Neuron (in vitro differentiated cells): ENCODE measurements around the gene S100A10.

Experiments
- H2AFZ ChIP-seq: one replicate; pipeline ENCODE4 v1.6.1; 2013; ENCODE audit warnings: low read depth, mild to moderate bottlenecking, inconsistent platforms, low read length, moderate library complexity
- H3K27me3 ChIP-seq: one replicate; pipeline ENCODE4 v1.6.1; 2013; ENCODE audit warnings: low read length; ENCODE audit not compliant: insufficient read depth
- H3K36me3 ChIP-seq: one replicate; pipeline ENCODE4 v1.6.1; 2013; ENCODE audit warnings: low read length; ENCODE audit not compliant: insufficient read depth
- H3K4me1 ChIP-seq: one replicate; pipeline ENCODE4 v1.6.1; 2013; ENCODE audit warnings: low read length; ENCODE audit not compliant: insufficient read depth
- H3K4me3 ChIP-seq: 2 replicates; pipeline ENCODE4 v1.5.1; 2013; ENCODE audit warnings: mild to moderate bottlenecking, low read length, moderate library complexity
- H3K9me3 ChIP-seq: one replicate; pipeline ENCODE4 v1.6.1; 2013; ENCODE audit warnings: low read length

The S100A10 gene

GRCh38 chr1:152002960-152003359 lies 9.3 kb upstream of the S100A10 start:
- Histone ChIP-seq H3K27me3 (peaks cover 4% of the 10 kb centered on the region), H2AFZ (no peak overlapping the region), H3K36me3 (no peaks in the 10 kb centered on the region), H3K9me3 (no peaks in the 10 kb centered on the region), H3K4me3 (no peak overlapping the region), H3K4me1 (no peaks in the 10 kb centered on the region)

GRCh38 chr1:152001631-152002584 lies 8.2 kb upstream of the S100A10 start:
- no peak overlapping the region for H3K4me3 ChIP-seq
- H3K27me3 ChIP-seq, result peaks cover under 1% of the 10 kb centered on the region
- H3K4me1 ChIP-seq, result no peaks in the 10 kb centered on the region
- no peak overlapping the region for H2AFZ ChIP-seq
- no peaks in the 10 kb centered on the region for H3K9me3 ChIP-seq
- no peaks in the 10 kb centered on the region for H3K36me3 ChIP-seq

GRCh38 chr1:152000964-152001630 lies 7.4 kb upstream of the S100A10 start:
- Histone ChIP-seq H2AFZ (no peak overlapping the region), H3K4me3 (no peak overlapping the region), H3K4me1 (no peaks in the 10 kb centered on the region), H3K9me3 (no peaks in the 10 kb centered on the region), H3K27me3 (no peaks in the 10 kb centered on the region), H3K36me3 (no peaks in the 10 kb centered on the region)

- no peak overlapping the region for H2AFZ ChIP-seq
- H3K4me1 ChIP-seq, result peaks cover 2% of the 10 kb centered on the region
- H3K9me3 ChIP-seq, result no peaks in the 10 kb centered on the region
- H3K36me3 ChIP-seq, result no peaks in the 10 kb centered on the region
- no peak overlapping the region for H3K4me3 ChIP-seq
- peaks cover 13% of the 10 kb centered on the region for H3K27me3 ChIP-seq
Observed at GRCh38 chr1:151998611-151999362, 5.1 kb upstream of the S100A10 start.

- peaks cover 6% of the 10 kb centered on the region for H3K4me1 ChIP-seq
- peaks cover 29% of the 10 kb centered on the region for H3K27me3 ChIP-seq
- peaks cover 6% of the 10 kb centered on the region for H3K9me3 ChIP-seq
- no peak overlapping the region for H2AFZ ChIP-seq
- no peak overlapping the region for H3K4me3 ChIP-seq
- no peaks in the 10 kb centered on the region for H3K36me3 ChIP-seq
Observed at GRCh38 chr1:151997284-151997570, 3.6 kb upstream of the S100A10 start.

- no peak overlapping the region for H3K4me3 ChIP-seq
- H3K9me3 ChIP-seq, result peaks cover 6% of the 10 kb centered on the region
- peaks cover 40% of the 10 kb centered on the region for H3K27me3 ChIP-seq
- no peak overlapping the region for H2AFZ ChIP-seq
- peaks cover 6% of the 10 kb centered on the region for H3K4me1 ChIP-seq
- no peaks in the 10 kb centered on the region for H3K36me3 ChIP-seq
Observed at GRCh38 chr1:151995774-151996173, 2.1 kb upstream of the S100A10 start.

- H3K27me3 ChIP-seq, result peaks cover 40% of the 10 kb centered on the region
- peaks cover 6% of the 10 kb centered on the region for H3K9me3 ChIP-seq
- H3K4me1 ChIP-seq, result peaks cover 6% of the 10 kb centered on the region
- no peaks in the 10 kb centered on the region for H3K36me3 ChIP-seq
- H3K4me3 ChIP-seq, result no peak overlapping the region
- H2AFZ ChIP-seq, result no peak overlapping the region
Observed at GRCh38 chr1:151994956-151995355, 1.3 kb upstream of the S100A10 start.

- peak overlapping the region; percentile 27 for H2AFZ ChIP-seq
- peak overlapping the region; percentile 16 for H3K4me3 ChIP-seq
- H3K9me3 ChIP-seq, result peaks cover 6% of the 10 kb centered on the region
- no peaks in the 10 kb centered on the region for H3K36me3 ChIP-seq
- peaks cover 6% of the 10 kb centered on the region for H3K4me1 ChIP-seq
- peaks cover 46% of the 10 kb centered on the region for H3K27me3 ChIP-seq
Observed at GRCh38 chr1:151993084-151993733, 450 bp downstream of the S100A10 start.

- no peak overlapping the region for H2AFZ ChIP-seq
- no peaks in the 10 kb centered on the region for H3K36me3 ChIP-seq
- H3K27me3 ChIP-seq, result peaks cover 46% of the 10 kb centered on the region
- H3K9me3 ChIP-seq, result peaks cover 6% of the 10 kb centered on the region
- H3K4me3 ChIP-seq, result no peak overlapping the region
- H3K4me1 ChIP-seq, result peaks cover 6% of the 10 kb centered on the region
Observed at GRCh38 chr1:151992303-151993083, 1.2 kb downstream of the S100A10 start.

- H3K4me1 ChIP-seq, result peaks cover 6% of the 10 kb centered on the region
- no peaks in the 10 kb centered on the region for H3K36me3 ChIP-seq
- no peak overlapping the region for H3K4me3 ChIP-seq
- peaks cover 46% of the 10 kb centered on the region for H3K27me3 ChIP-seq
- no peak overlapping the region for H2AFZ ChIP-seq
- H3K9me3 ChIP-seq, result peaks cover 6% of the 10 kb centered on the region
Observed at GRCh38 chr1:151991663-151992302, 1.9 kb downstream of the S100A10 start.

GRCh38 chr1:151990856-151991198 lies 2.8 kb downstream of the S100A10 start:
- Histone ChIP-seq H3K36me3 (no peaks in the 10 kb centered on the region), H2AFZ (no peak overlapping the region), H3K9me3 (peaks cover 6% of the 10 kb centered on the region), H3K4me3 (no peak overlapping the region), H3K4me1 (peaks cover 6% of the 10 kb centered on the region), H3K27me3 (peaks cover 46% of the 10 kb centered on the region)
